MCF 10A (cell line): Measurements from ENCODE around the gene MSX1. TPM values are rescaled to one million over a fixed set of nuclear protein-coding genes. Genes with fewer than 3 reads are reported as not detected.

Experiments used
- BruUV-seq: library from RNA; stranded (reverse); fragments of 400-500 nt; replicated peaks from 2 replicates; lab custom pipeline; 2021; lab: Mats Ljungman, UMichigan
- CTCF ChIA-PET: fragments of 300-600 bp; sonication (Branson Sonifier 250); formaldehyde crosslinking; extraction: SDS; loops from one replicate; lab custom pipeline; 2021; ENCODE audit warnings: antibody characterized with exemption, inconsistent platforms; lab: Yijun Ruan, JAX
- POLR2A ChIA-PET: fragments of 300-600, 350-650 bp; sonication (Branson Sonifier 250); formaldehyde crosslinking; extraction: SDS; loops from one replicate; lab custom pipeline; 2020; ENCODE audit warnings: antibody characterized with exemption, inconsistent platforms; lab: Yijun Ruan, JAX
- DNase-seq: peaks from one replicate; pipeline ENCODE4 v3.0.0-alpha.2; 2018; ENCODE audit not compliant: unreplicated experiment
- H3K27ac Mint-ChIP-seq: one replicate; pipeline ENCODE4 v1.8.0; 2022; ENCODE audit warnings: mild to moderate bottlenecking, low read depth, mixed read lengths; ENCODE audit not compliant: unreplicated experiment
- H3K27me3 Mint-ChIP-seq: one replicate; pipeline ENCODE4 v1.8.0; 2022; ENCODE audit warnings: mixed read lengths; ENCODE audit not compliant: insufficient read depth, unreplicated experiment
- H3K36me3 Mint-ChIP-seq: one replicate; pipeline ENCODE4 v1.8.0; 2022; ENCODE audit warnings: mild to moderate bottlenecking, moderate library complexity, mixed read lengths; ENCODE audit not compliant: insufficient read depth, unreplicated experiment
- H3K4me1 Mint-ChIP-seq: one replicate; pipeline ENCODE4 v1.8.0; 2022; ENCODE audit warnings: mixed read lengths; ENCODE audit not compliant: insufficient read depth, unreplicated experiment
- H3K4me3 Mint-ChIP-seq: one replicate; pipeline ENCODE4 v1.8.0; 2022; ENCODE audit warnings: mild to moderate bottlenecking, moderate library complexity, mixed read lengths; ENCODE audit not compliant: unreplicated experiment
- H3K9me3 Mint-ChIP-seq: one replicate; pipeline ENCODE4 v1.8.0; 2022; ENCODE audit warnings: mixed read lengths; ENCODE audit not compliant: unreplicated experiment
- CTCF ChIP-seq: fragments of 200-600 bp; IDR thresholded peaks from one replicate; pipeline ENCODE4 v1.8.0; 2022; ENCODE audit warnings: antibody characterized with exemption, mild to moderate bottlenecking; ENCODE audit not compliant: unreplicated experiment
- intact Hi-C: fragments of 100-400 bp; cut with micrococcal nuclease; formaldehyde crosslinking; loops from 2 replicates; pipeline ENCODE4 v1.14.1; 2022
- total RNA-seq: library from RNA; stranded (reverse); gene quantifications from 2 replicates; pipeline ENCODE4 v1.2.3, GENCODE V29; 2022

Gene MSX1
- total RNA-seq, 1 experiment from 2014 or later: 3.9 TPM

GRCh38 chr4:4880492-4880891, 21.0 kb downstream of the MSX1 start:
- POLR2A ChIA-PET: interaction anchor here (0.6 kb wide), 1 partner anchor 109 kb away, joined by 3 read pairs; no protein-coding TSS in a partner anchor
- CTCF ChIA-PET: interaction anchor here (0.7 to 1.3 kb wide), 5 partner anchors 316 to 399 kb away, joined by 3 to 11 read pairs (median 4); no protein-coding TSS in a partner anchor
- DNase-seq: peak; percentile 14
- Mint-ChIP-seq H3K36me3 (no peaks in the 10 kb centered on the region), H3K27me3 (no peaks in the 10 kb centered on the region), H3K4me3 (no peak overlapping the region), H3K9me3 (no peaks in the 10 kb centered on the region), H3K4me1 (peaks cover 15% of the 10 kb centered on the region), H3K27ac (no peak overlapping the region)
- BruUV-seq: no TSS peak
- intact Hi-C loops: loop anchor here (1.0 kb wide), 1 partner anchor 392 kb away; no protein-coding TSS in a partner anchor
- TF ChIP-seq CTCF: peak; percentile 46

- TF ChIP-seq CTCF: no peak
- POLR2A ChIA-PET: no interaction called here
- DNase-seq: no peak
- no peaks in the 10 kb centered on the region for H3K9me3 Mint-ChIP-seq
- peaks cover 4% of the 10 kb centered on the region for H3K27me3 Mint-ChIP-seq
- H3K27ac Mint-ChIP-seq: no peak overlapping the region
- no peak overlapping the region for H3K4me3 Mint-ChIP-seq
- peaks cover 13% of the 10 kb centered on the region for H3K4me1 Mint-ChIP-seq
- CTCF ChIA-PET: interaction anchor here (0.6 to 1.3 kb wide), 3 partner anchors 398 to 714 kb away, joined by 3 to 5 read pairs (median 3); no protein-coding TSS in a partner anchor
- intact Hi-C loops: no loop called here
- H3K36me3 Mint-ChIP-seq: no peaks in the 10 kb centered on the region
- no TSS peak for BruUV-seq
Observed at GRCh38 chr4:4881432-4881831, 22.0 kb downstream of the MSX1 start.

- intact Hi-C loops: no loop called here
- Mint-ChIP-seq H3K27me3 (peaks cover 26% of the 10 kb centered on the region), H3K4me3 (no peak overlapping the region), H3K27ac (no peak overlapping the region), H3K36me3 (no peaks in the 10 kb centered on the region), H3K9me3 (no peaks in the 10 kb centered on the region), H3K4me1 (peaks cover 13% of the 10 kb centered on the region)
- no peak for TF ChIP-seq CTCF
- no peak for DNase-seq
- no TSS peak for BruUV-seq
- ChIA-PET POLR2A (interaction anchor here (0.7 kb wide), 1 partner anchor 92 kb away, joined by 3 read pairs; no protein-coding TSS in a partner anchor), CTCF (interaction anchor here (0.6 to 1.2 kb wide), 3 partner anchors 10 to 889 kb away, joined by 3 read pairs; no protein-coding TSS in a partner anchor)
Observed at GRCh38 chr4:4884611-4885010, 25.1 kb downstream of the MSX1 start.

- Mint-ChIP-seq H3K9me3 (no peaks in the 10 kb centered on the region), H3K27me3 (peaks cover 26% of the 10 kb centered on the region), H3K4me3 (no peak overlapping the region), H3K36me3 (no peaks in the 10 kb centered on the region), H3K4me1 (no peaks in the 10 kb centered on the region), H3K27ac (no peak overlapping the region)
- ChIA-PET POLR2A (interaction anchor here (1.4 kb wide), 1 partner anchor 12 kb away, joined by 3 read pairs; no protein-coding TSS in a partner anchor), CTCF (interaction anchor here (0.8 kb wide), 1 partner anchor 139 kb away, joined by 3 read pairs; no protein-coding TSS in a partner anchor)
- TF ChIP-seq CTCF: no peak
- intact Hi-C loops: no loop called here
- BruUV-seq: no TSS peak
- DNase-seq: no peak
Observed at GRCh38 chr4:4887426-4887825, 28.0 kb downstream of the MSX1 start.
